Activated T-cell treated with anti-CD3 and anti-CD28 coated beads for 4 hours (primary cell): ENCODE results near the gene FBRSL1.

Experiments
- DNase-seq: peaks from one replicate; pipeline ENCODE4 v3.0.0-alpha.2; 2020

The FBRSL1 gene

GRCh38 chr12:132513458-132514135, 23.6 kb downstream of the FBRSL1 start:
- no peak for DNase-seq

GRCh38 chr12:132514216-132514820, 24.4 kb downstream of the FBRSL1 start:
- no peak for DNase-seq

- DNase-seq: no peak
These were observed 24.9 kb downstream of the FBRSL1 start for GRCh38 chr12:132514838-132515237.

- no peak for DNase-seq
These were observed 26.4 kb downstream of the FBRSL1 start for GRCh38 chr12:132516095-132517012.

- no peak for DNase-seq
These were observed 27.2 kb downstream of the FBRSL1 start for GRCh38 chr12:132517013-132517739.

- no peak for DNase-seq
These were observed 27.8 kb downstream of the FBRSL1 start for GRCh38 chr12:132517740-132518100.

- no peak for DNase-seq
These were observed 28.5 kb downstream of the FBRSL1 start for GRCh38 chr12:132518354-132518992.

- DNase-seq: no peak
These were observed 30.7 kb downstream of the FBRSL1 start for GRCh38 chr12:132520421-132521199.

GRCh38 chr12:132521200-132521580, 31.2 kb downstream of the FBRSL1 start:
- no peak for DNase-seq

- DNase-seq: no peak
These were observed 31.9 kb downstream of the FBRSL1 start for GRCh38 chr12:132521712-132522292.

GRCh38 chr12:132522592-132523380, 32.8 kb downstream of the FBRSL1 start:
- no peak for DNase-seq

- peak; percentile 64 for DNase-seq
These were observed 33.8 kb downstream of the FBRSL1 start for GRCh38 chr12:132523576-132524331.

- DNase-seq: no peak
These were observed 34.5 kb downstream of the FBRSL1 start for GRCh38 chr12:132524405-132524804.

- no peak for DNase-seq
These were observed 35.3 kb downstream of the FBRSL1 start for GRCh38 chr12:132525011-132525832.

- no peak for DNase-seq
These were observed 36.0 kb downstream of the FBRSL1 start for GRCh38 chr12:132525833-132526455.

- DNase-seq: no peak
These were observed 37.4 kb downstream of the FBRSL1 start for GRCh38 chr12:132527186-132527882.

- DNase-seq: no peak
These were observed 37.9 kb downstream of the FBRSL1 start for GRCh38 chr12:132527883-132528264.
